HG03342 (cell line): Measurements from ENCODE around the gene SLC23A2.
"Not testable (repeated sequence)": the region's sequence is repeated elsewhere in the genome, so short reads cannot be mapped to it uniquely, and the experiment has no call there.

Experiments
- ATAC-seq: cut with Tn5 transposase; IDR thresholded peaks from one replicate; pipeline ENCODE4 v1.9.1; 2021; ENCODE audit warnings: mild to moderate bottlenecking, moderate library complexity; ENCODE audit not compliant: unreplicated experiment

SLC23A2 gene

DNA sequence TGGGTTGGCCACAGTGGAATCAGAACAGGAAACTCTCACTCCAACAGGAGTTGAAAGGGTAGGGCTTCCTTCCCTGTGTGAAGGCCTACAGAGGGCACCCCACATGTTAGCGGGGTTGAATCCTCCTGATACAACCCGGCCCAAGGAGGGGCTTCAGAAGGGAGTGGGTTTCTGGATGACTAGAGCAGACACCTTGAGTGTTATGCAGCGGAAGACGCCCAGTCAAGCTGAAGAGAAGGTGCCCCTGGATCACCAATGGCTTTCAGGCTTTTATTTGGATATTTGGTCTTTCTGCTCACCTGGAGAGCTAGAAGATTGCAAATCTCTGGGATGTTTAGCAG, 146.8 kb downstream of the SLC23A2 start:
- no peak for ATAC-seq

DNA sequence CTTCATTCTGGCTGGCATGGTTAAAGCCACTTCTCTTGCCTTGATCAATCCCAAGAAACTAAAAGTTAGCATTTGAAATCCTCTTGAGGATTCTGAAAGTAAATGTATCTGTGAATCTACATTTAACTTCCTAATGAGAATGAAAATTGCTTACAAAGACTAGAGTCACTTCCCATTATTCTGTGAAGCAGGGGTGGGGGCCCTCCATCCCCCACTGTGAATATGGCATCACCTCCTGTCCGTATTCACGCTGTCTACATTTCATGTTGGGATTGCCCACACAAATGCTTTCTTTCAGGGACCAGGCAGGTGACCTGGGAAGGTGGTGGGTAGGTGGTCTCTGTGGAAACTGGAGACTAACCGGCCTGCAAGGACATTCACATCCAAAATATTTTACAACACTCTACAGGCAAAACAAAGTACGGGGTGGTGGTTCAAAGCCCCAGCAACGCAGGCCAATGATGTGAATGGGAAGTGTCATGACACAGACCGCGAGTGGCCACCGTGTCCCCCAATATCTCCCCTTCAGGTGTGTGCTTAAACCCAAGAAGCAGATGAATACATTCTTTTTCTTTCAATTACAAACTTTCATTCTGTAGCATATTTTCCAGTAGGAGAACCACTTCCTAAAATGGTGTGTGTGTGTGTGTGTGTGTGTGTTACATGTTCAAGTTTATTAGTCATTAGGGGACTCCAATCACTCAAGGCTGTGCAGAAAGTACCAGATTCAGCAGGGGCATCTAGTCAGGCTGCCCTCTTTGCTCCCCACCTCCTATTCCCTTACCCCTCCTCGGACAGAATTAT, 147.4 kb downstream of the SLC23A2 start:
- ATAC-seq: no peak

DNA sequence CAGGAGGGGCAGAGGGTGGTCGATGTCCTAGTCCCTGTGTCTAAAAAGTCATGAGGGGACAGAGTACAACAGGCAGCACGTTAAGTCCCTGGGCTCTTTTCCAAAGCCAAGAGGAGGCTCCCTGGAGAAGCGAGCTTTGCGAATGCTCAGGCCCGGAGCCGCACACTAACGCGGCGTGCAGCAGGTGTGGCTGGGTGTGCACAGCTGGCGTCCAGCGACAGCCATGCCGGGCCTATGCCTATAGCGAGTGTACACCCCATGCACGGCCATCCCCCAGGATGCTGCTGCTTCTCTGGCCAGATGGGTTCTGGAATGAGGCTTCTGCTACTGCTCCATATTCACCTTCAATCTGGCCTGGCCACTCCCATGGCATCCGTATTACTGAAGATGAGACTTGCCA, 148.3 kb downstream of the SLC23A2 start:
- ATAC-seq: no peak

DNA sequence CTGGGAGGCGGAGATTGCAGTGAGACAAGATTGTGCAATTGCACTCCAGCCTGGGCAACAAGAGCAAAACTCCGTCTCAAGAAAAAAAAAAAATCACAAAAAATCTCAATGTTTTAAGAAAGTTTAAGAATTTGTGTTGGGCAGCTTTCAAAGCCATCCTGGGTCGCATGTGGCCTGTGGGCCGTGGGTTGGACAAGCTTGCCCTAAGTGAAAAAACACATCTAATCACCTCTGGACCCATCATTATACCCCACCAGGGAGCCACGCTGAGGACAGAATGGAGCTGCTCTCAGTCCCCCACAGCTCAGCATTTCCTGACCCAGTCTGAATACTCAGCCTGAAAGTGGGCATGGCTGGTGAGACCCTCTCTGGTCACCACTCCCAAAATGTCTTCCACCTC, 150.3 kb downstream of the SLC23A2 start:
- ATAC-seq: no peak

DNA sequence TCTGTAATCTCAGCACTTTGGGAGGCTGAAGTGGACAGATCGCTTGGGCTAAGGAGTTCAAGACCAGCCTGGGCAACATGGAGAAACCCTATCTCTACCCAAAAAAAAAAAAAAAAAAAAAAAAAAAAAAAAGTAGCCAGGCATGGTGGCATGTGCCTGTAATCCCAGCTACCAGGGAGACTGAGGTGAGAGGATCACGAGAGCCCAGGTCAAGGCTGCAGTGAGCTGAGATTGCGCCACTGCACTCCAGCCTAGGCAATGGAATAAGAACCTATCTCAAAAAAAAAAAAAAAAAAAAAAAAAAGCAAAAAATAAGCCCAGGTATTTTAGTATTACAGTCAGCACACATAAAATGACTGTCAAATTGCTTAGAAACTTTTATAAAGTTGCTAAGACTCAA, 152.5 kb downstream of the SLC23A2 start:
- ATAC-seq: not testable (repeated sequence)

DNA sequence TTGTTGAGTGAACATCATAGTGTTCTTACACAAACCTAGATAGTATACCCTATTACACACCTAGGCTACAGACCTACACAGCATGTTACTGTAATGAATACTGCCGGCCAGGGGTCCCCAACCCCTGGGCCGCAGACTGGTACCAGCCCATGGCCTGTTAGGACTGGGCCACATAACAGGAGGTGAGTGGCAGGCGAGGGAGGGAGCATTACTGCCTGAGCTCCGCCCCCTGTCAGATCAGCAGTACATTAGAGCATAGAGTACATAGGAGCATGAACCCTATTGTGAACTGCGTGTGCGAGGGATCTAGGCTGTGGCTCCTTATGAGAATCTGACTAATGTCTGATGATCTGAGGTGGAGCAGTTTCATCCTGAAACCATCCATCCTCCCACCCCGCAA, 153.3 kb downstream of the SLC23A2 start:
- no peak for ATAC-seq

DNA sequence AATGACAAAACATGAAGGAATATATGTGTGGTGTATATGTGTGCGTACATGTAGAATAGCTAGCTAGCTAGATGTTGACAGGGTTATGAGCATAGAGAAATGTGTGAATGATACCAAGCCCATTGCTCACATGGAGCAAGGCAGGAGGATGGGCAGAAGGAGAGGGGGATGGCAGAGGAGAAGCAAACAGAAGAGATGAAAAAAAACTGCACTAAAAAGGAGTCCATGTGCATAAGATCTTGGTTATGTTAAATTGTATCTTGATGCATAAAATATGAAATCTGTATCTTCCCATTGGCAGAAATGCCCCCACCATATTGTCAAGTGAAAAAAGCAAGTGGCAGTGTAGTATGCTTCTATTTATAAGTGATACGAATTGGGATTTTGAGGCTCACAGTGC, 154.5 kb downstream of the SLC23A2 start:
- no peak for ATAC-seq

DNA sequence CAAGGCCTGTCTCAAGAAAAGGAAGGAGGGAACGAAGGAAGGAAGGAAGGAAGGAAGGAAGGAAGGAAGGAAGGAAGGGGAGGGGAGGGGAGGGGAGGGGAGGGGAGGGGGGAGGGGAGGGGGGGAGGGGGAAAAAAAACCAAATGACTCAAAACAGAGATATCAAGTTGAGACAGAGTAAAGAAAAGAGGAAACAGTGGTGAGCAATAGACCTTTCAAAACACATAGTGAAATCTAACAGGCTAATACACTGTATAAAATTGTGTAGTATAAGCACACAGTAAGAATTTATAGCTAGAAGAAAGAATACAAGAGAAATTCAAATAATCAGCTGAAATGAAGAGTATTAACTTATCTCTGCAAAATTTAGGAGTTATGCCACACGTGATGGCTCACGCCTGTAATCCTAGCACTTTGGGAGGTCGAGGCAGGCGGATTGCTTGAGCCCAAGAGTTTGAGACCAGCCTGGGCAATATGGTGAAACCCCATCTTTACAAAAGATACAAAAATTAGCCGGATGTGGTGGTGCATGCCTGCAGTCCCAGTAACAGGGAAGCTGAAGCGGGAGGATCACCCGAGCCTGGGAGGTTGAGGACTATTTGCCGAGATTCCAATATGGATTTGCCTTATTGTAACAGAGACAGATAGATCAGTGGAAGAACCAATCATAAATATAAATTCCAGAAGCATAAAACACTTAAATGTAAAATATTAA, 156.4 kb downstream of the SLC23A2 start:
- no peak for ATAC-seq

DNA sequence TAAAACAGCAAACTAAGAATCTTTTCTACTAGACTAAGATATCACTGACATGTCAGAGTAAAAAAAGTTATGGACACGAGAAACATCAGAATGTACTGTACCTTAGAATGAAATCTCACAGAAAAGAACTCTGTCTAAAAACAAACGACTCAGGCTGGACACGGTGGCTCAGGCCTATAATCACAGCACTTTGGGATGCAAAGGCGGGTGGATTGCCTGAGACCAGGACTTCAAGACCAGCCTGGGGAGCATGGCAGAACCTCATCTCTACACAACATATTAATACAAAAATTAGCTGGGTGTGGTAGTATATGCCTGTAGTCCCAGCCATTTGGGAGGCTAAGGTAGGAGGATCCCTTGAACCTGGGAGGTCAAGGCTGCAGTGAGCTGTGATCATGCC, 157.0 kb downstream of the SLC23A2 start:
- ATAC-seq: no peak

DNA sequence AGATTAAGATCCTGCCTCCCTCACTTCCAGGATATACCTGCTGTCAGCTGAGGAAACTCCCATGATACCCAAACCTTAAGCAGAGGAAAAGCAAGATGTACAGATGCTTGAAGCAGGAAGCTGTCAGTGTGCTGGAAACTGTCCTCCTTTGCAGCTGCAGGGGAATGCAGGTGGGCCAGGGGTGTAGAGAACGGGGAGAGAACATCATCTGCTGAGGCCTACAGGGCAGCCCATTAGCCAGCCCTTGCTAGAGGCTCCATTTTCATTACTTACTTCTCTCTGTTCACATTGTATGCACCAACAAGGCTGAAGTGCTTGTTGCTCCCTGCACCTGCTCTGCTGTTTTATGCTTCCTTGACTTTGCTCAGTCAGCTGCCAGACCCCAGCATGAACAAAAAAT, 160.5 kb downstream of the SLC23A2 start:
- no peak for ATAC-seq

DNA sequence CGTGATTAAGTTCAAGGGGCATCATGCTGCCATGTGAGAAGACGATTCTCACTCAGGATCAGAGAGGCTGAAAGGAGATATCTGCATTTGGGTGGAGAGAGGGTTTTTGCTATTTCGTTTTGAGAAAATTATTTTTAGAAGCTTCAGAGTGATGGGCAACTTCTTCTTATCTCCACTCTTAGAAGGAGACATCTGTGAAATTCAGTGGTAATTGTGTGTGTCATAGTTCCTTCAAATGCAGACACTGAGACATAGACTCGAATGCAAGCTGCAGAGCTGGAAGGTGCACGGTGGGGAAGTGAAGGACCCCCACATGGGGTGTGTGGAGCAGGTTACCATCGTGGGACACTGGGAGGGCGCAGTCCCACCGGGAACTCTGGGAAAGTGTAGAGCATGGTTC, 162.8 kb downstream of the SLC23A2 start:
- ATAC-seq: no peak

DNA sequence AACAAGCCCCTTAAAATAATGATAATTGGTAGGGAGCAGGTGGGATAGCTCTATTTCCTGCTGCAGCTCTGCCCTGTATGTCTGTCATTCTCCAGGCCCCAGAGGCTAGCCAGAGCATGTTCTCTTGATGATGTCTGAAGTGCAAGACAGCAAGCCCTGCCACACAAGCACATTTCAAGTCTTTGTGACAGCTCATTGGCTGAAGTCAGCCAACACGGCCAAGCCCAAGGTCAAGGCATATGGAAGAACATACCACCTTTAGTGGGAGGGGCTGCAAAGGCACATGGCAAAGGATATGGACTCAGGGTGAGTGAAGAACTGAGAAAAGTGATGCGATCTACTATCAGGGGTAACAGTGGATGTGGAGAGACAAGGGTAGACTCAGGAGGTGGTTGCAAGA, 163.6 kb downstream of the SLC23A2 start:
- no peak for ATAC-seq

DNA sequence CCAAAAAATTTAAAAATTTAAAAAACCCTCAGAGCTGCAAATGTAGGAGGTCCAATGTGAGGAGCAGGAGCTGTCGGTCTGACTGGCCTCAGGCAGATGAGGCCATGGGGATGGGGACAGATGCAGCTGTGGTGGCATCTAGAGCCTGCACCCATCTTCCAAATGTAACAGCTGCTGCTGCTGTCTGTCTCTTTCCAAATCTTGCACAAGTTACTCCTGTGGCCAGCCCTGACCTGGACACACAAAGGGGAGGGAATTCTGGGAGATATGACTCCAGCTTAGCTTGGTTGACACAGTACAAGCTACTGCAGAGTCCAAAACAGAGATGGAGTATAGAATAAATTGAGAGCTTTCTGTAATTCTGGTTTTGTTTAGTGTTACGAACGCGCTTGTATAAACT, 164.4 kb downstream of the SLC23A2 start:
- no peak for ATAC-seq

DNA sequence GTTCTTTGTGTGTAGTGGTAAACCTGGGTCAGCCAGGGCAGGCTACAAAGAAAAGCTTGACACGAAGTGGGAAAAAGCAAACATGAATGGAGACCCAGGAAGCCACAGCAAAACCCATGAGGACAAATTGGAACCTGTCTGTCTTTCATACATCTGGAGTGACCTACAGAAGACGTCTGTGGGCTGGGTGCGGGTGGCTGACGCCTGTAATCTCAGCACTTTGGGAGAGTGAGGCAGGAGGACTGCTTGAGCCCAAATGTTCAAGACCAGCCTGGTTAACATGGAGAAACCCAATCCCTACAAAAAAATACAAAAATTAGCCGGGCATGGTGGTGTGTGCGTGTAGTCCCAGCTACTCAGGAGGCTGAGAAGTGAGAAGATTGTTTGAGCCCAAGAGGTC, 164.8 kb downstream of the SLC23A2 start:
- no peak for ATAC-seq

DNA sequence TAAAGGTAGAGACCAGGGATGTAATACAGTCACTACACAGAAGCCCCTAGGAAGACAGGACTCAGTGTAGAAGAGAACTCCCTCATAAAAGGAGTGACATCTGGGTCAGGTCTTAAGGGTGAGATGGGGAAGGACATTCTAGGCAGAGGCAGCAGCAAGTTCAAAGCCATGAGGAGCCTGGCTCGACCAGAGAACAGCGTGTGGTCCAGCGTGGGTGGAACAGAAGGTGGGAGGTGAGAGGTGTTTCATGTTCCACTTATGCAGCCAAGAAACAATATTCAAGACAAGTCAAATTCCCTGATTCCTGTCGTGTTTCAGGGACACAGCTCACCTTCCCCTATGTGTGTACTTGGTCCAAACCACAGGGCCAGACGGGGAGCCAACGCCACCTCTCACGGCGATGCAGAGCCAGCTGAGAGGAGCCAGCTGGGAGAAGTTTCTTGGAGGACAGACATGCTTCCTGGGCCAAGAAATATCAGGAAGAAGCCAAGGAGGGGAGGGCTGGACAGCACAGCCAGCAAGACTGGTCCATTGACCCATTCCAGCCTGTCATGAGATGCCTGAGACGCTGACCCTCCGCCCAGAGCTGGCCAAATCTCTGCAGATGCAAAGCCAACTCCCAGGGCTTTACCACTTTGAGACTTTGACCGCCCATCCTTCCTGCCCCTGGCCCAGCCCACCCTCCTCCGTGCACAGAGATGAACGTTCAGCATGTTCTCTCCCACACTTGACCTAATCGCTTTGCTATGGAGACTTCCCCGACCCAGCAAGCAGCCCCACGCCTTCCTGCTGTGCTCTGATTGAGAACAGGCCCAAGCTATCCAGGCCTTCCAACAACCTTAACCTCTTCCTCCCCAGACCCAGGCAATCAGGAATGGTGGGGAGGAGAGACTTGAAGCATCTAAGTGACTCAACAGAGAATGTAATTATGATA, 165.8 kb downstream of the SLC23A2 start:
- no peak for ATAC-seq

DNA sequence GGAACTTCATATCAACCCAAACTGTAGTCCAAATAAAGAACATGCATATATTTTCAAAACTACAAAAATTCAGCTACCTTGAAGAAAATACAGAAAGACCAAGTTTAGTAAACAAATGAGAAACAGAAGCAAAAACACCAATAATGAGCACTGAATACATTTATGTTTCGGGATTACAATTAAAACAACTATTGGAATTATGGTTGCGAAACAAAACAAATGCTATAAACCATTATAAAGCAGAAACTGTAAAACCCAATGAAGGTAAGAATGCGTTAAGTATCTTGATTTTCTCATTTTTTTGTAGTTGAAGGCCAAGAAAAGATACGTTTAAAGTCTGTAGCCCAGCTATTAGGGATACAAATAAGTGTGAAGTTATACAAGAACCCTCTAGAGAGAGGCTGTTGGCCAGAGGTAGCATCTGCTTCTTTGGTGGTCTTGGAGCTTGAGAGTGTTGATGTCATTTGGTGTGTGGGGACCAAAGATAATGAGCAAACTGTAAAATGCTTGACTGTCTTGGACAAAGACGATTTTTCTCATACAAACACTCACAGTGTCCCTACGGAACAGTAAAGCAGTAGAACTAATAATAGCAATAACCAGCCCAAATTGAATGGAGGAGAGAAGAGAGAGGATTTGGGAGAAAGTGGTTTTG, 168.1 kb downstream of the SLC23A2 start:
- ATAC-seq: no peak

DNA sequence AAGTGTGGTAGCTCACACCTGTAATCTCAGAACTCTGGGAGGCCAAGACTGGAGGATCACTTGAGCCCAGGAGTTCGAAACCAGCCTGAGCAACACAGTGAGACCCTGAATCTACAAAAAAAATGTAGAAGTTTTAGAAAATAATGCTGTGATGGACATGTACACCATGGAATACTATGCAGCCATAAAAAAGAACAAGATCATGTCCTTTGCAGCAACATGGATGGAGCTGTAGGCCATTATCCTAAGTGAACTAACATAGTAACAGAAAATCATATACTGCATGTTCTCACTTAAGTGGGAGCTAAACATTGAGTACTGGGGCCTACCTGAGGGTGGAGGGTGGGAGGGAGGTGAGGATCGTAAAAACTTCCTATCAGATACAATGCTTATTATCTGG, 168.8 kb downstream of the SLC23A2 start:
- ATAC-seq: no peak

DNA sequence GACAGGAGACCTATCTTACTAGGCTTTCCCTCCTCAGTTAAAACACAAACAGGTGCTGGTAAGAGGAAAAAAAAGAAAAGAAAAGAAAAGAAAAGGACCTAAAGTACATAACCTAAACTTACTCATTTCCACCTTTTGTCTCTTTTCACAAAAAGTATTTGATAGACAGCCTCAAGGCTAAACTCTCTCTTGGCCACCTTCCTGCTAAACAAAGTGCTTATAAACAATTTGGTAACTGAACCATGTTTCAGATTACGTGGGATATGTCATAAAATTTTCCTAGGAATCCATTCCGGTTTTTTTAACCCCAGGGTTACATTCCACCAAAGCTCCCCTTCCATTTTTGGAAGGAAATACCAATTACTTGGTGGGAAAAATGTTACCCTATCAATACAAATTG, 170.6 kb downstream of the SLC23A2 start:
- ATAC-seq: no peak

DNA sequence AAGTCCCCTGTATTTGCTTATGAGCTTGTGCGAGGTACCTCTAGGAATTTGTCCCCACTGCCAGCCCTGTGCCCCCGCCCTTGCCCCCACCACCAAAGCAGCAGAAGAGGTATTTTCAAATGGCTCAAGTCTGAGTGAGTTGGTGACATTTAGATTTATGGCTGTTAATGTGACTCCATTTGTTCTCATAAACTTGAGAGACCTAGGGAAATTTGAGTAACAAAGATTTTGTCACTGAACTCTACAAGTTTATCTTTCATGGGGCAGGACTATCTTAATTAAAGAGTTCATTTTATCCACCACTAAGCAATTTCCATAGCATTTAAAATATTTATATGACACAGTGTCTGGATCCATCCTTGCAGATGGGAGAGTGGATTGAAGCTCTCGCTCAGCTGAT, 171.1 kb downstream of the SLC23A2 start:
- no peak for ATAC-seq

DNA sequence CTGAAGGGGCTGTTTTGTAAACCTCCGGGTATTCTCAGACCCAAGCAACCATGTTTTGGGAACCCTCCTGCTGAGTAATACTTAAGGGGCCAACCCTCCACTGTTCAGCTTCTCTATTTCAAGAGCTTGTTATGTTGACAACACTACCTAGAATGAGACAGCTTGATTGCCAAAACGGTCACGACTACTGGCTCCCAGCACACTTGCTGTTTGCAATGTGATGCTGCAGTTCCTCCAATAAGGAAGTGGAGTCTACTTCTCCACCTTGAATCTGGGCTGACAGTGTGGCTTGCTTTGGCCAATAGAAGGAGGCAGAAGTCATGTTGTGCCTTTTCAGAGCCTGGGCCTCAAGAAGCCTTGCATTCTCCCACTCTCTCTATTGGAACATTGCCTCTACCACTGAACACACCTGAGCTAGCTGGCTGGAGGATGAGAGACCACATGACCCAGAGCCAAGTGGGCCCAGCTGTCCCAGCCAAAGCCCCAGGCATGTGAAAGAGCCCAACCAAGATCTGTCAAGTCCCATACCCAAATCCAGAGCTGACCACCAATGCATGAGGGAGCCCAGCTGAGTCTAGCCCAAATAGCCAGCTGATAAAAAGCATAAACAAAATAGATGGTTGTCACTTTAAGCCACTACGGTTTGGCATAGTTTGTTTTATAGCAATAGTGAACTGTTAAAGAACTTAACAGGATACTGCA, 171.6 kb downstream of the SLC23A2 start:
- ATAC-seq: no peak
